Sigmoid colon (tissue), 7 donors: Measurements from ENCODE around the gene TAL2. TPM values are rescaled to one million over a fixed set of nuclear protein-coding genes. Genes with fewer than 3 reads are reported as not detected.

ENCODE experiments used
- DNase-seq: peaks from one replicate; pipeline ENCODE4 v3.0.0-alpha.2; 2019
- H3K27ac ChIP-seq, 4 donors: fragments of 200-600 bp; sonication (generic); one replicate each; pipeline ENCODE4 v1.5.1; 2016 to 2019; ENCODE audit warnings: mild to moderate bottlenecking in 1 of 4
- H3K27me3 ChIP-seq, 3 donors: fragments of 200-600 bp; sonication (generic); one replicate each; pipeline ENCODE4 v1.5.1; 2019; ENCODE audit warnings: mild to moderate bottlenecking in 1 of 3
- H3K36me3 ChIP-seq, 4 donors: fragments of 200-600 bp; sonication (generic); one replicate each; pipeline ENCODE4 v1.5.1; 2016 to 2019
- H3K4me1 ChIP-seq, 4 donors: fragments of 200-600 bp; sonication (generic); one replicate each; pipeline ENCODE4 v1.5.1; 2017 to 2019
- H3K4me3 ChIP-seq, 4 donors: fragments of 200-600 bp; sonication (generic); one replicate each; pipeline ENCODE4 v1.5.1; 2017 to 2019; ENCODE audit warnings: mild to moderate bottlenecking in 2 of 4, moderate library complexity in 1 of 4
- H3K9me3 ChIP-seq, 4 donors: fragments of 200-600 bp in 3 of 4; sonication (generic) in 3 of 4; one replicate each; pipeline versions ENCODE4 v1.5.1 to v1.6.1; 2013 to 2019
- EP300 ChIP-seq, 4 donors: sonication (generic); formaldehyde crosslinking; IDR thresholded peaks; one replicate each; pipeline ENCODE4 v1.6.1; 2017; ENCODE audit warnings: antibody characterized with exemption in 4 of 4
- POLR2A ChIP-seq, 2 donors: fragments of 450-650 bp; IDR thresholded peaks; one replicate each; pipeline ENCODE4 v1.6.1; 2016; ENCODE audit warnings: antibody characterized with exemption in 2 of 2, mild to moderate bottlenecking in 2 of 2, moderate library complexity in 2 of 2
- POLR2AphosphoS5 ChIP-seq, 4 donors: sonication (generic); formaldehyde crosslinking; IDR thresholded peaks; one replicate each; pipeline ENCODE4 v1.6.1; 2017; ENCODE audit warnings: antibody characterized with exemption in 4 of 4
- WGBS, 2 donors: extraction: QIAGEN DNeasy Blood & Tissue Kit; methylation state at CpG; one replicate each; pipeline ENCODE4 v1.1.7; 2013; 5-methylcytosine and 5-hydroxymethylcytosine counted together
- intact Hi-C: fragments of 100-400 bp; cut with DNase I; formaldehyde crosslinking; loops from one replicate; pipeline ENCODE4 v1.15.1; 2023
- polyA plus RNA-seq, 3 donors: library from polyadenylated mRNA; stranded (reverse); fragments of 200-250 nt; gene quantifications; one replicate each; pipeline ENCODE4 v1.2.3, GENCODE V29; 2013
- total RNA-seq, 4 donors: library from RNA; depleted of rRNA; stranded (reverse); fragments of >200 nt; gene quantifications; one replicate each; pipeline ENCODE4 v1.1.0, GENCODE V29; 2016
- TF ChIP-seq, protein P1 (sequence below), 4 experiments: fragments of 450-650 bp in 3 of 4; fragments of 200-600 bp in 1 of 4; IDR thresholded peaks; one replicate each; pipeline ENCODE4 v1.5.1; 2016 to 2019; ENCODE audit warnings: antibody characterized with exemption in 4 of 4, mild to moderate bottlenecking in 3 of 4, moderate library complexity in 2 of 4
- donor health status: healthy with polysubstance abuse.
- donor health status: Bipolar disorder and iron deficiency.
- donor health status: healthy.

The TAL2 gene
- total and polyA plus RNA-seq, 7 donors: not detected

DNA sequence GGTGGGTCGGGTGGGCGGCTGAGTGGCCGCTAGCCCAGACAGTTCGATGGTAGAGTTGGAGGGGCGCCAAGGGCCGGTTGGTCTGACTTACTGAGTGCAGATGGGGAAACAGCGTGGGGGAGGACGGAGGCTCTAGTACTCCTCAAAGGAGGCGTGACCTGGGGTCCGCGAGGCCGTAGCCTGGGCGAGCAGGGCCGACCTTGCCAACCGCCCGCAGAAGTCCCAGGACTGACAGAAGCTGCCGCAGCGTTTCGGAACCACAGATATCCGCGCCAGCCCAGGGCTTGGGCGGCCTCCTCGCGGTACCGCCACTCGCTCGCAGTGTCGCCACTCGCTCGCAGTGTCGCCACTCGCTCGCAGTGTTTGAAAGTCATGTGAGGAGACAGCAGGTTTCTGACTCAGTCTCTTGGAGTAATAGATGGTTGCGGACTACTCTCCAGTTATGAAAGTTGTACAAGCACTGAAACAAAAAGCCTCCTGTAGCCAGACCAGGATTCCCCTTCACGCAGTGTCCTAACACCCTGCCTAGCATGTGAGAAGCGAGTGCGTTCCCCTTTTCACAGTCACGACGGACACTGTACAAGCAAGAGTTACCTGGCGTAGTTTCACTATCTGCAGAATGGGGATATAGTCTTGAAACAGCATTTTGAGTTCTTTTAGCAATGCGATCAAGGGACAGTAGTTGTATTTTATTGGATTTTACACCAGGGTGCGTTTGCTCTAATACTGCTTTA, 32.8 kb downstream of the TAL2 start:
- peak; percentile 82 for DNase-seq

DNA sequence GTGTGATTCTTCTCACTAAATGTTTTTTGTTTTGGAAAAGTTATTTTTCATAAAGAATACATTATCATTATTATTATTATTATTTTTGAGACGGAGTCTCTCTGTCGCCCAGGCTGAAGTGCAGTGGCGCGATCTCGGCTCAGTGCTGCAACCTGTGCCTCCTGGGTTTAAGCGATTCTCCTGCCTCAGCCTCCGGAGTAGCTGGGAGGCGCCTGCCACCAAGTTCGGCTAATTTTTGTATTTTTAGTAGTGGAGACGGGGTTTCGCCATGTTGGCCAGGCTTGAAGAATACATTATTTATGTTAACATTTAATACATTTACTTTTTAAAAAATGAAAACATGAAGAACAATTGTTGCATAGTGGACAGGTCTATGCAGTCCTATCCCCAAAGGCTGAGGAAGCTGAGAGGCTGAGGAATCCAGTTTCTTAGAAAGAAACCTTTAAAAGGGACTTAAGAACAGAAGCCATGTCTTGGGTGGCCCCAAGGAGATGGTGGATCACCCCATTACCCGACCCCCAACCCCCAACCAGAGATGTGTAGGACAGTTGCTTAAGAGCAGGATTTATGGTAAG, 34.0 kb downstream of the TAL2 start:
- Histone ChIP-seq H3K4me1 (peaks cover 0 to 14% (median 10%) of the 10 kb centered on the region in 4 donors), H3K4me3 (no peak overlapping the region), H3K27ac (no peak overlapping the region), H3K9me3 (no peaks in the 10 kb centered on the region), H3K36me3 (no peaks in the 10 kb centered on the region), H3K27me3 (peaks cover 2 to 29% (median 5%) of the 10 kb centered on the region in 3 donors)
- no peak for TF ChIP-seq EP300 (IDR thresholded peaks at IDR 0.05)
- TF ChIP-seq POLR2AphosphoS5 (IDR thresholded peaks at IDR 0.05): no peak
- no peak for TF ChIP-seq POLR2A (IDR thresholded peaks at IDR 0.05)
- TF ChIP-seq, protein P1, sequence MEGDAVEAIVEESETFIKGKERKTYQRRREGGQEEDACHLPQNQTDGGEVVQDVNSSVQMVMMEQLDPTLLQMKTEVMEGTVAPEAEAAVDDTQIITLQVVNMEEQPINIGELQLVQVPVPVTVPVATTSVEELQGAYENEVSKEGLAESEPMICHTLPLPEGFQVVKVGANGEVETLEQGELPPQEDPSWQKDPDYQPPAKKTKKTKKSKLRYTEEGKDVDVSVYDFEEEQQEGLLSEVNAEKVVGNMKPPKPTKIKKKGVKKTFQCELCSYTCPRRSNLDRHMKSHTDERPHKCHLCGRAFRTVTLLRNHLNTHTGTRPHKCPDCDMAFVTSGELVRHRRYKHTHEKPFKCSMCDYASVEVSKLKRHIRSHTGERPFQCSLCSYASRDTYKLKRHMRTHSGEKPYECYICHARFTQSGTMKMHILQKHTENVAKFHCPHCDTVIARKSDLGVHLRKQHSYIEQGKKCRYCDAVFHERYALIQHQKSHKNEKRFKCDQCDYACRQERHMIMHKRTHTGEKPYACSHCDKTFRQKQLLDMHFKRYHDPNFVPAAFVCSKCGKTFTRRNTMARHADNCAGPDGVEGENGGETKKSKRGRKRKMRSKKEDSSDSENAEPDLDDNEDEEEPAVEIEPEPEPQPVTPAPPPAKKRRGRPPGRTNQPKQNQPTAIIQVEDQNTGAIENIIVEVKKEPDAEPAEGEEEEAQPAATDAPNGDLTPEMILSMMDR (IDR thresholded peaks at IDR 0.05): no peak
- no peak for DNase-seq
- intact Hi-C loops: no loop called here
- 94 to 96% methylated on average over 12 of the region's 12 CpGs for WGBS, 2 donors

More for the DNA sequence above, 32.8 kb downstream of the TAL2 start:
- 1% methylated on average over 42 of the region's 42 CpGs for WGBS, 2 donors
- no peak for TF ChIP-seq EP300 (IDR thresholded peaks at IDR 0.05)
- peak in 3 of 4 donors; percentile 19 to 73 (median 45) for TF ChIP-seq POLR2AphosphoS5 (IDR thresholded peaks at IDR 0.05)
- intact Hi-C loops: no loop called here
- Histone ChIP-seq H3K4me1 (peaks cover 0 to 14% (median 10%) of the 10 kb centered on the region in 4 donors), H3K9me3 (no peaks in the 10 kb centered on the region), H3K27ac (peak overlapping the region; percentile 71 to 83 (median 80)), H3K27me3 (peaks cover 2 to 32% (median 5%) of the 10 kb centered on the region in 3 donors), H3K36me3 (no peaks in the 10 kb centered on the region), H3K4me3 (peak overlapping the region; percentile 73 to 92 (median 77))

DNA sequence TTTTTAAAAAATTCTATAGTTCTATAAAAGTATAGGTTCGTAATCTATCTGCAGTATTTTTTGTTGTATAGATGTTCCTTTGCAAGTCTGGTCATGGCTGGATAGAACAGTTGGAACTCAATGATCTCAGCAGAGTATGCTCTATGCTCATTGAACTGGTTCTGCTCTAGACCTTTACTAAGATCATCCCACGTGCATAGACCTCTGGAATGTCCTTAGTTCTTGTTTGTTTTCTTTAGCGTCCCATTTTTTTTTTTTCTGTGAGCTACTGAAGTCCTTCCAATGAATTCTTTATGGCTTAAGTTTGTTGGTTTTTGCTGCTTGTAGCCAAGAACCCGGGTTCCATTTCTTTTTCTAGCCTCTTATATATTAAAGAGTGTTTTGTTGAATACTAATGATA, 35.6 kb downstream of the TAL2 start:
- DNase-seq: no peak
- Histone ChIP-seq H3K27ac (no peak overlapping the region), H3K9me3 (no peaks in the 10 kb centered on the region), H3K27me3 (peaks cover 2 to 13% (median 5%) of the 10 kb centered on the region in 3 donors), H3K36me3 (no peaks in the 10 kb centered on the region), H3K4me1 (peaks cover 0 to 14% (median 10%) of the 10 kb centered on the region in 4 donors), H3K4me3 (no peak overlapping the region)
- intact Hi-C loops: no loop called here
- WGBS, 2 donors: 28 to 68% methylated on average over 4 of the region's 4 CpGs
- TF ChIP-seq POLR2A (IDR thresholded peaks at IDR 0.05) (no peak), EP300 (IDR thresholded peaks at IDR 0.05) (no peak), POLR2AphosphoS5 (IDR thresholded peaks at IDR 0.05) (no peak)
- TF ChIP-seq, protein P1 (IDR thresholded peaks at IDR 0.05): no peak

DNA sequence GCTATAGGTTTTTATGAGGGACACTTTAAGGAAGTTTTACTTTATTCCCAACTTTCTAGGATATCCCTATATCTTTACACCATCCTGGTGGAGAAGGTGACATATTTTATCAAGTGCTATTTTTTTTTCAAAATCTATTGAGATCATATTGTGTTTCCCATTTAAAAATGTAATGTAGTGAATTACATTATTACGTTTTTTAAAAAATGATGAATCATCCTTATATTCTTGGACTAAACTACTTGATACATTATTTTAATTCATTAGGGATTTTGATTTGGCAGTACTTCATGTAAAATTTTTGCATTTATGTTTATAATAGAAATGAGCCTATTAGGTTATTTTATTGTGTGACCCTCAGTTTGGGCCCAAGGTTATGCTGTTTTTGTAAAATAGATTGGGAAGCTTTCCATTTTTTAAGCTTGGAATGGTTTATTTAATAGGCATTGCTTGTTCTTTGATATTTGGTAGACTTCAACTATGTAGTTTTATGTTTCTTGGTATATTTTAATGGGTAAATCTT, 36.2 kb downstream of the TAL2 start:
- Histone ChIP-seq H3K36me3 (no peaks in the 10 kb centered on the region), H3K27me3 (peaks cover 0 to 8% (median 3%) of the 10 kb centered on the region in 3 donors), H3K4me3 (no peak overlapping the region), H3K9me3 (no peaks in the 10 kb centered on the region), H3K27ac (no peak overlapping the region), H3K4me1 (peaks cover 0 to 13% (median 9%) of the 10 kb centered on the region in 4 donors)
- DNase-seq: no peak
- WGBS, 2 donors: 88 to 96% methylated on average over 1 of the region's 1 CpG
- intact Hi-C loops: no loop called here
- TF ChIP-seq POLR2AphosphoS5 (IDR thresholded peaks at IDR 0.05): no peak
- no peak for TF ChIP-seq POLR2A (IDR thresholded peaks at IDR 0.05)
- TF ChIP-seq, protein P1 (IDR thresholded peaks at IDR 0.05): no peak
- TF ChIP-seq EP300 (IDR thresholded peaks at IDR 0.05): no peak

DNA sequence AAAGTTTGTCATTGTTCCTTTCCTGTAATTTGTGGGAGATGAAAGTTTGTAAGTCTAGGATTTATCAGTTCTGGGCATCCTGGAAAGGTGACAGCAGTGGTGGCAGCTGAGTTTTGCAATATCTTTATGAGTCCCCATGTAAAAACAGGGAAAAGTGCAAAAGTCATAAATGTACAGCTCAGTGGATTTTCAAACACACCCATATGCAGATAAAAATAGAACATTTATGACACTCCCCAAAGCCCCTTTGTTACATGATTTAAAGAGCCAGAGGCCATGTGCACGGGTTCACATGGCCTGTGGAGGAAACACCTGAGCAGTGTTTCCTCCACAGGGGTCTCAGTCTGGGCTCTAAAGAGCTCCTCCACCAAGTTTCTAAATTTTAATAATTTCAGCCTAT, 38.4 kb downstream of the TAL2 start:
- no peak for DNase-seq
- H3K9me3 ChIP-seq: no peaks in the 10 kb centered on the region
- intact Hi-C loops: no loop called here
- H3K27ac ChIP-seq: no peak overlapping the region
- H3K4me1 ChIP-seq: peaks cover 0 to 1% (median under 1%) of the 10 kb centered on the region in 4 donors
- TF ChIP-seq POLR2A (IDR thresholded peaks at IDR 0.05): no peak
- no peak for TF ChIP-seq POLR2AphosphoS5 (IDR thresholded peaks at IDR 0.05)
- 14 to 39% methylated on average over 1 of the region's 1 CpG for WGBS, 2 donors
- no peaks in the 10 kb centered on the region for H3K27me3 ChIP-seq
- no peak overlapping the region for H3K4me3 ChIP-seq
- H3K36me3 ChIP-seq: no peaks in the 10 kb centered on the region
